Measurements from ENCODE around the gene ELAPOR1.

- no peak for TF ChIP-seq EZH2phosphoT487 (IDR thresholded peaks at IDR 0.05; ENCODE audit: insufficient read depth, low read depth)
- TF ChIP-seq EZH2 (IDR thresholded peaks at IDR 0.05; ENCODE audit: insufficient read depth, poor library complexity, severe bottlenecking), result no peak
Measured at GRCh38 chr1:109135940-109136339, 22.0 kb downstream of the ELAPOR1 start.
